SKM-1 treated with dmso at 0.1 percent for 144 hours (cell line): ENCODE measurements around the gene ROBO1.

Experiments used
- DNase-seq: peaks from one replicate; lab custom pipeline; 2025; ENCODE audit not compliant: unreplicated experiment; lab: John Stamatoyannopoulos, UW

ROBO1 gene

GRCh38 chr3:79672075-79672474, 95.7 kb downstream of the ROBO1 start:
- DNase-seq, result no peak

- DNase-seq, result no peak
These were observed 97.6 kb downstream of the ROBO1 start for GRCh38 chr3:79670178-79670577.

- DNase-seq, result no peak
These were observed 103.3 kb downstream of the ROBO1 start for GRCh38 chr3:79664455-79664854.

GRCh38 chr3:79661896-79662295, 105.9 kb downstream of the ROBO1 start:
- DNase-seq, result no peak

- DNase-seq, result no peak
These were observed 110.7 kb downstream of the ROBO1 start for GRCh38 chr3:79657076-79657475.

- DNase-seq, result no peak
These were observed 113.8 kb downstream of the ROBO1 start for GRCh38 chr3:79654019-79654418.

GRCh38 chr3:79653266-79653830, 114.5 kb downstream of the ROBO1 start:
- no peak for DNase-seq

- DNase-seq, result no peak
These were observed 116.2 kb downstream of the ROBO1 start for GRCh38 chr3:79651536-79652065.

GRCh38 chr3:79639855-79640254, 127.9 kb downstream of the ROBO1 start:
- no peak for DNase-seq

GRCh38 chr3:79636372-79636771, 131.4 kb downstream of the ROBO1 start:
- no peak for DNase-seq

GRCh38 chr3:79632842-79633241, 135.0 kb downstream of the ROBO1 start:
- no peak for DNase-seq

- no peak for DNase-seq
These were observed 148.9 kb downstream of the ROBO1 start for GRCh38 chr3:79618883-79619282.

GRCh38 chr3:79606414-79606813, 161.4 kb downstream of the ROBO1 start:
- DNase-seq, result no peak

GRCh38 chr3:79604681-79605080, 163.1 kb downstream of the ROBO1 start:
- no peak for DNase-seq

- DNase-seq, result no peak
These were observed 165.4 kb downstream of the ROBO1 start for GRCh38 chr3:79602385-79602784.

- no peak for DNase-seq
These were observed 169.2 kb downstream of the ROBO1 start for GRCh38 chr3:79598594-79598993.

- DNase-seq, result no peak
These were observed 170.1 kb downstream of the ROBO1 start for GRCh38 chr3:79597709-79598108.

GRCh38 chr3:79587150-79587549, 180.6 kb downstream of the ROBO1 start:
- DNase-seq, result no peak

- DNase-seq, result no peak
These were observed 181.6 kb downstream of the ROBO1 start for GRCh38 chr3:79586232-79586631.

GRCh38 chr3:79572930-79573329, 194.9 kb downstream of the ROBO1 start:
- DNase-seq, result no peak

GRCh38 chr3:79568938-79569337, 198.9 kb downstream of the ROBO1 start:
- DNase-seq, result no peak

GRCh38 chr3:79564192-79564591, 203.6 kb downstream of the ROBO1 start:
- no peak for DNase-seq

GRCh38 chr3:79560698-79561097, 207.1 kb downstream of the ROBO1 start:
- no peak for DNase-seq
